ENCODE data around the gene ELL.

The ELL gene

DNA sequence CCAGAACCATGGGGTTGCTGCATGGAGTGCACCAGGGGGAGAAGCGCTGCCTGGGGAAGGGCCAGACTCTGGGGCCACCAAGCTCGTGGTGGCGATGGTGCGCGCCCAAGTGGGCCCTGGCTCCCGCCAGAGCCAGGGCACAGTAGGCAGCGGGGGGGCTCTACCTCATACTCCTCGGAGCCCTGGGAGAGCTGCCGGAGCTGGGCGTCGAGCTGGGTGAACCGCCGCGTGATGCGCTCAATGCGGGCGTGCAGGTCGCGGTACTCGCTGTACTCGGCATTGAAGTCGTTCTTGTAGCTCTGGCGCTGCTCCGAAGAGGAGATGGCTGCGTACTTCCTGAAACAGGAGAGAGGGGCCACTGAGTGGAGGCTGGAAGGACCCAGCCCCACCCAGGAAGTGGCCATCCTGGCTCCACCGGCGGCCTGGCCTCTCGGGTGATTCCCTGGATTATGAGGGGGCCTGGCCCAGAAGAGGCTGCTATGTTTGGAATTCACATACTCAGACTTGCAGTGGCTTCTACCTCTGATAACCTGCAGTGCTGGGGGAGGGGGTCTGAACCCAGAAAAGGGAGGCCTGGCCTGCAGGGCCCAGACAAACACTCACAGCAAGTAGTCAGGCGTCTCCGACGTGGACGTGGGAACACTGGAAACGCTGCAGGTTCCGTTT is 75.6 kb downstream of the ELL start:
- TF ChIP-seq, protein P1, sequence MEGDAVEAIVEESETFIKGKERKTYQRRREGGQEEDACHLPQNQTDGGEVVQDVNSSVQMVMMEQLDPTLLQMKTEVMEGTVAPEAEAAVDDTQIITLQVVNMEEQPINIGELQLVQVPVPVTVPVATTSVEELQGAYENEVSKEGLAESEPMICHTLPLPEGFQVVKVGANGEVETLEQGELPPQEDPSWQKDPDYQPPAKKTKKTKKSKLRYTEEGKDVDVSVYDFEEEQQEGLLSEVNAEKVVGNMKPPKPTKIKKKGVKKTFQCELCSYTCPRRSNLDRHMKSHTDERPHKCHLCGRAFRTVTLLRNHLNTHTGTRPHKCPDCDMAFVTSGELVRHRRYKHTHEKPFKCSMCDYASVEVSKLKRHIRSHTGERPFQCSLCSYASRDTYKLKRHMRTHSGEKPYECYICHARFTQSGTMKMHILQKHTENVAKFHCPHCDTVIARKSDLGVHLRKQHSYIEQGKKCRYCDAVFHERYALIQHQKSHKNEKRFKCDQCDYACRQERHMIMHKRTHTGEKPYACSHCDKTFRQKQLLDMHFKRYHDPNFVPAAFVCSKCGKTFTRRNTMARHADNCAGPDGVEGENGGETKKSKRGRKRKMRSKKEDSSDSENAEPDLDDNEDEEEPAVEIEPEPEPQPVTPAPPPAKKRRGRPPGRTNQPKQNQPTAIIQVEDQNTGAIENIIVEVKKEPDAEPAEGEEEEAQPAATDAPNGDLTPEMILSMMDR (IDR thresholded peaks at IDR 0.05; ENCODE audit: low read depth, low read length, missing control alignments) = no peak
- no peak for DNase-seq (ENCODE audit: extremely low read depth, low read depth)
- H3K4me3 ChIP-seq (replicated peaks; ENCODE audit: low read depth, low read length) = no peak overlapping the region

DNA sequence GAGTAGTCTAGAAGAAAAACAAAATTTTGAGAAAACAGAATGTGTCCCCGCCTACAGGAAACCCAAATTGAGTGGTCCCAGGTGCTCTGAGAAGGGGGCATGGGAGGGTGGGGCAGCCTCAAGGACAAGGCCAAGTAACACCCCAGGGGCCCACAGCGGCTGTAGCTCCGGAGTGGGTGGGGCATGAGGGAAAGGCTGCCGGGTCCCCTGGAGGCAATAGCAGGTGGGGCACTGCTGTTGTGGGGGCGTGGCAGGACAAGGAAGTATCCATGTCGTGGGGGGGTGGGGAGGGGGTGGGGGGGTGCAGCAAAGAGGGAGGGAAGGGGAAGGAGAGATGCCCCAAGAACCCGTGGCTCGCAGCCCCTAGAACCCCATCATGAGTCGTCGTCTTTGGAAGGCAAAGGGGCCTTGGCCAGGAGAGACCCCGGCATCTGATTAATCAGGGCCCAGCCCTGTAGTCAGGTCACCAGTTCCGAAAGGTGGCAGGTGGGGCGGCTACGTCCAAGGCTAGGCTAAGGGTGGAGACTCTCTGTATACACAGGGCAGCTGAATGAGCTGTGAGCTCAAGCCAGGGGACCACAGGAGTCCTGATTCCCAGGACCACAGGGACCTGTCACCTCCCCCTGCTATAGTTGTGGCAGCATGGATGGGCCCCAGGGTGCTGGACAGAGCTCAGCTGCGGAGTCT is 76.5 kb downstream of the ELL start:
- TF ChIP-seq, protein P1 (IDR thresholded peaks at IDR 0.05; ENCODE audit: low read depth, low read length, missing control alignments) = no peak
- DNase-seq (ENCODE audit: extremely low read depth, low read depth) = no peak
- H3K4me3 ChIP-seq (replicated peaks; ENCODE audit: low read depth, low read length) = no peak overlapping the region

DNA sequence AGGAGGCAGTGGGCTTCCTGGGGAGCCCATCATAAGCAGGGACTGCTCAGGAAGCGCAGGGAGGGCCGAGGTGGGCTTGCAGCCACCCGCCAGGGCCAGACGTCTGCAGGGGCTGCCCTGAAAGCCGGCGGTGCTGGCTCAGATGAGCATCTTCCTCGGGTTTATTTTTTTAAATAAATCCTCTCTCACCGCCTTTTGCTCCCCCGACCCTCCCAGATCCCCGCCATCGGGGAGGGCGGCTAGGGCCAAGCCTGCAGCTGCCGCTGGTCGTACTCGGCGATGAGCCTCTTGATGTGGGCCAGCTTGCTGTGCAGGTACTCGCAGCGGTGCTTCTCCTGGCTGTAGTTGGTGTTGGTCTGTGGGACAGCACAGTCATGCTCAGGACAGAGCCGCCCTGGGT is 77.4 kb downstream of the ELL start:
- no peak overlapping the region for H3K4me3 ChIP-seq (replicated peaks; ENCODE audit: low read depth, low read length)
- TF ChIP-seq, protein P1 (IDR thresholded peaks at IDR 0.05; ENCODE audit: low read depth, low read length, missing control alignments) = no peak
- no peak for DNase-seq (ENCODE audit: extremely low read depth, low read depth)

DNA sequence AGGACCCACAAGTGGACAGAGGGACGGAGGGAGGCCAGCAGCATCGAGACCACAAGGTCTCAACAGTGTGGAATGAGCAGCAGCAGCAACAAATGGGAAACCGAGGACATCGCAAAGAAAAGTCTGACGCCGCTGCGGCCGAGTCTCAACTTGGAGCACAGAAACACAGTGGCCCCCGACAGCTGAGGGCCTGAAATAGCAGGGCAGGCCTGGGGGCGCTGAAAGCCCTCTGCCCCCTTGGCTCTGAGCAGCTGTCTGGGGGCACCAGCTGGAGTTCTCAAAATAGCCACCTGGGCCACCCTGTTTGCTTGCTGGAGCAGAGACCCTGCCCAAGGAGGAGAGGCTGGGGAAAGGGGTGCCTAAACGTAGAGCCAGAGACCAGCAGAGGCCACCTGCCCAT is 78.0 kb downstream of the ELL start:
- no peak for DNase-seq (ENCODE audit: extremely low read depth, low read depth)
- TF ChIP-seq, protein P1 (IDR thresholded peaks at IDR 0.05; ENCODE audit: low read depth, low read length, missing control alignments) = no peak

DNA sequence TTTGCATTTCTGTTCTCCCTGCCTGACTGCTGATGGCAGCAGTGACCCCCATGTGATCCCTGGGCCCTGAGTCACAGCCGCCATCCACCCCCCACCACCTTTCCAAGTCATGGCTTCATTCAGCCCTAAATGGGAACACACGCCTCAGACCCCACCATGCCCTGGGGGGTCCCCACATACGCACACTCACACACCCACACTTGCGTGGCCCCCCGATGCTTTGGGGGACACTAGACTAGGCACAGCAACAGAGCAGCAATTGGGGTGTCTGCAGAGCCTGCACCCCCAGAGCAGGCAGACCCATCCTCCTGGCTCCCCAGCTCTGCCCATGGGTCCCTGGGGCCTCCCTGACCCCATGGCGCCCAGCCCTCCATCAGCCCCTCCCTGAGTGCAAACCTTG is 78.5 kb downstream of the ELL start:
- TF ChIP-seq, protein P1 (IDR thresholded peaks at IDR 0.05; ENCODE audit: low read depth, low read length, missing control alignments) = no peak
- no peak for DNase-seq (ENCODE audit: extremely low read depth, low read depth)
- H3K4me3 ChIP-seq (replicated peaks; ENCODE audit: low read depth, low read length) = no peak overlapping the region

More for the DNA sequence above, 78.0 kb downstream of the ELL start:
- H3K4me3 ChIP-seq (replicated peaks; ENCODE audit: low read depth, low read length) = no peak overlapping the region

DNA sequence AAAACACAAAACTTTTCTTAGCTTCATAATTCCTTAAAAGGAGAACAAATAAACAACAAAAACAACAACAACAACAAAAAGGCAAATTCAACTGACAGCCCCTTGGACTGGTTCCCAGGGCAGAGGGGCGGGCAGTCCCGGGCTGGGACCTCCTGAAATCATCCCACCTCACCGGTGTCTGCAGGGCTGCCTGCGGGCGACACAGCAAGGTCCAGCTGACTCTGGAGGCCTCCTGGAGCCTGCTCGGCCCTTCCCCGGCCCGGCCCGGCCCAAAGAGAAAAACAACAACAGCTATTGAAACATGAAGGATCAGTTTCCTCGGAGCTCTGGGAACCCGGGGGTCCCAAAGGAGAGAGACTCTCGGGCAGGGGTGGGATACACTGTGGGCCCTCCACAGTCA is 78.9 kb downstream of the ELL start:
- no peak overlapping the region for H3K4me3 ChIP-seq (replicated peaks; ENCODE audit: low read depth, low read length)
- no peak for DNase-seq (ENCODE audit: extremely low read depth, low read depth)
- TF ChIP-seq, protein P1 (IDR thresholded peaks at IDR 0.05; ENCODE audit: low read depth, low read length, missing control alignments) = no peak
